NB4 (cell line): ENCODE data around the gene CR1L.

ENCODE experiments used
- DNase-seq: peaks from one replicate; pipeline ENCODE4 v3.0.0; 2010; ENCODE audit warnings: low read depth
- H3K4me3 ChIP-seq: one replicate; pipeline ENCODE4 v1.5.1; 2011; ENCODE audit warnings: mild to moderate bottlenecking, low read depth, low read length, moderate library complexity
- MYC ChIP-seq: IDR thresholded peaks from 2 replicates; pipeline ENCODE4 v1.6.1; 2011; ENCODE audit warnings: low read depth, low read length
- POLR2A ChIP-seq: IDR thresholded peaks from 2 replicates; pipeline ENCODE4 v1.6.1; 2011; ENCODE audit warnings: mild to moderate bottlenecking; ENCODE audit not compliant: insufficient read length; ENCODE audit errors: extremely low read depth
- TF ChIP-seq, protein P1 (sequence below): IDR thresholded peaks from 2 replicates; pipeline ENCODE4 v1.6.1; 2011; ENCODE audit warnings: low read depth, low read length
- TF ChIP-seq, protein P2 (sequence below): IDR thresholded peaks from one replicate; pipeline ENCODE4 v1.5.1; 2012; ENCODE audit warnings: low read depth, low read length

Gene CR1L

DNA sequence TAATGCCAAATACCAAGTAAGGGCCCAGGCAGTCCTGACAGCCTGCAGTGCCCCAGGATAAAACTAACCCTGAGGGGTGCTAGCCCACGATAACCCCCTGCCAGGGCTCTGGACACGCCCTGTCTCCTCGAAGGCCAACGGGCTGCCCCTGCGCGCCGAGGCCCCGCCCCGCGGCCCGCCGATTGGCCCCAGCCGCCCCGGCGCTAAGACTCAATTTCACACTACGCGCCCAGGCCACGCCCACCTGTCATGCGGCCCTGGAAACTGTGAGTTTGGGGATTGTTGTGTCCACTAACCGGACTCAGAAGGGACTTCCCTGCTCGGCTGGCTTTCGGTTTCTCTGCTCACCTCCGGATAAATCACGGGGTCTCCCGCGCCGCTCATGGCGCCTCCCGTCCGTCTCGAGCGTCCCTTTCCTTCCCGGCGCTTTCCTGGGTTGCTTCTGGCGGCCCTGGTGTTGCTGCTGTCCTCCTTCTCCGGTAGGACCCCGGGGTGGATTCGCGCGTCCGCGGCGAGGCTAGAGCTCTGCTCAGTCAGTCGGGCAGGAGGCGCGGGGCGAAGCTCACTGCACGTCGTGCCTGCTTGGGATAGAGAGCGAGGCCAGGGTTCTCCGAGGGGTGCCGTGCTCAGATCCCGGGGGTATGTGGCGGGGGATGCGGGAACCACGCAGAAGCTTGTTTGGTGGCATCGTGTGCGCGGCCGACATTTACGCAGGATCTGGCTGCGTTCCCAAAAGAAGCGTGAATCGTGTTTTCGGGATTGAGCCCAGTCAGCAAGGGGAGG, at the start of gene CR1L:
TSS of gene CR1L (plus strand) at position 282 of the 783 bp plus-strand sequence. CDS start at position 383, 101 bp downstream.
- DNase-seq = peak; percentile 17
- H3K4me3 ChIP-seq = no peak within 1 kb of the TSS
- TF ChIP-seq, protein P1, sequence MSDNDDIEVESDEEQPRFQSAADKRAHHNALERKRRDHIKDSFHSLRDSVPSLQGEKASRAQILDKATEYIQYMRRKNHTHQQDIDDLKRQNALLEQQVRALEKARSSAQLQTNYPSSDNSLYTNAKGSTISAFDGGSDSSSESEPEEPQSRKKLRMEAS = no peak
- TF ChIP-seq, protein P2, sequence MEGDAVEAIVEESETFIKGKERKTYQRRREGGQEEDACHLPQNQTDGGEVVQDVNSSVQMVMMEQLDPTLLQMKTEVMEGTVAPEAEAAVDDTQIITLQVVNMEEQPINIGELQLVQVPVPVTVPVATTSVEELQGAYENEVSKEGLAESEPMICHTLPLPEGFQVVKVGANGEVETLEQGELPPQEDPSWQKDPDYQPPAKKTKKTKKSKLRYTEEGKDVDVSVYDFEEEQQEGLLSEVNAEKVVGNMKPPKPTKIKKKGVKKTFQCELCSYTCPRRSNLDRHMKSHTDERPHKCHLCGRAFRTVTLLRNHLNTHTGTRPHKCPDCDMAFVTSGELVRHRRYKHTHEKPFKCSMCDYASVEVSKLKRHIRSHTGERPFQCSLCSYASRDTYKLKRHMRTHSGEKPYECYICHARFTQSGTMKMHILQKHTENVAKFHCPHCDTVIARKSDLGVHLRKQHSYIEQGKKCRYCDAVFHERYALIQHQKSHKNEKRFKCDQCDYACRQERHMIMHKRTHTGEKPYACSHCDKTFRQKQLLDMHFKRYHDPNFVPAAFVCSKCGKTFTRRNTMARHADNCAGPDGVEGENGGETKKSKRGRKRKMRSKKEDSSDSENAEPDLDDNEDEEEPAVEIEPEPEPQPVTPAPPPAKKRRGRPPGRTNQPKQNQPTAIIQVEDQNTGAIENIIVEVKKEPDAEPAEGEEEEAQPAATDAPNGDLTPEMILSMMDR = no peak
- TF ChIP-seq POLR2A = no peak
- TF ChIP-seq MYC = no peak

DNA sequence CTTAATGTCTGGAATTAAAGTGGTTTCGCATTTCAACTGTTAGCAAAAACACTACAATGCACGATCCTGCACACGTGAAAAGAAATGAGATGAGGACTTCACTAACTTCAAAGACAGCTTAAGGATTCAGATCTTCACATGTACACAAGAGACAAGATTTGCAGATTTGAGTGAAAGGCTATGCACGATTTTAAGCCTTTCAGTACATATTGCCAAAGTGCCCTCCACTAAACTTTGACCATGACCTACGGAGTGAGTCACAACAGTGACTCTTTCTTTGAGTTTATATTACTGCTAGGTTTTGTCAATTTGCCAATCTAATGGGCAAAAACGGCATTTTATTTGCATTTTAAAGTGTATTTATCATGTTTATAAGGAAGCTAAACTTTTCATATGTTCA, 41.2 kb upstream of the CR1L start:
- DNase-seq = no peak
- TF ChIP-seq, protein P1 = no peak
- TF ChIP-seq MYC (no peak), POLR2A (no peak)
- TF ChIP-seq, protein P2 = no peak

DNA sequence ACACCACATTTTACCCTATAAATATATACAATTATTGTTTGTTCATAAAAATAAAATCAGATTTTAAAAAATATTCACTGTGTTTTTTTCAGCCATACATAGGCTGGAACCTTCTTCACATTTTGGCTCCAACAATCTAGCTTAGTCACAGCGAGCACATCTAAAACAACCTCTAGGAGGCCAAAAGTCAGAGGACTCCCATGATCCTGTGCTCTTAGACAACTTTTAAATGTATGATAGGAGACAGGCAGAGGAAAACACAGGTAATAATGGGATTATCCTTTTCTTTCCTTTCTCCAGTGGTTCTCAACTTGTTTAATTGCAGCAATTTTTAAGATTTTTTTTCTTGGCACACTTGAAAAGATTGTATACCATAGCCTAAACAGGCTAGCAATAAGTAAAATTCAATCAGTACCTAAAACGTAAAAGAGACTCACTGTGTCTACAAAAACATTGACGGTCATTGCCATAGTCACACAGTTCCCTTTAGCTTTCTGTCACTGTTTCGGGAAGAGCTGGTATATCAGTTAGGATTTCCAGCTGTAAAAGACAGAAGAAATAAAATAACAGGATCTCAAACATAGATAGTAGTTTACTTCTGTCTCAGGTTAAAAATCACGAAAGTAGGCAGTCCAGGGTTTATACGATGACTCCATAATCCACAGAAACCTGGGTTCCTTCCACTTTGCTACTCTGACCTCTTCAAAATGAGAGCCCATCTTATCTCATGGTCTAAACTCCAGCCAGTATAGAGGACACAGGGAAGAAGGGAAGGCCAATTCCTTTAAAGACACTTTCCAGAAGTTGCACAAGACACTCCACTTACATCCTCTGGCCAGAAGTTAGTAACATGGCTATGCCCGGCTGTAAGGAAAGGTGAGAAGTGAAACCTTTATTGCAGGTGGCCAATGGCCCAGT, 39.2 kb upstream of the CR1L start:
- no peak for DNase-seq
- TF ChIP-seq, protein P2 = no peak
- TF ChIP-seq, protein P1 = no peak
- no peak for TF ChIP-seq MYC
- no peak for TF ChIP-seq POLR2A
- H3K4me3 ChIP-seq = no peak overlapping the region

More for the DNA sequence above, 41.2 kb upstream of the CR1L start:
- no peak overlapping the region for H3K4me3 ChIP-seq

DNA sequence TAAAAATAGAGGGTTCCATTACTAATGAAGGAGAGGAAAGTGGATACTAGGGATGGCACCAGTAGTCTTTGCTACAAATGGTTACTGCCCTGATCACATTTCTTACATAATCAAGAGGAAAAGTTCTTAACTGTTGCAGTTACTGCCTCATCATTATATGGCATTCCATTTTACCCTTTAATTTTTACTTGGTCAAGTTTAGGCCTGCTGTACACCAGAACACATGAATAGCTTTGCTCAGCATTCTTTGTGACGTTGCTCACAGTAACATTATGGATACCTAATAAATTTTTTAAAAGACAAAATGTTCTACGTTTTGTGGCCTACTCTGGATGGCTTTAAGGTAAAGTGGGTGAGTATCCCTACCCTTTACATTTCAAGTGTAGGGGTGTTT, 38.6 kb upstream of the CR1L start:
- DNase-seq = no peak
- H3K4me3 ChIP-seq = no peak overlapping the region
- no peak for TF ChIP-seq POLR2A
- TF ChIP-seq, protein P1 = no peak
- TF ChIP-seq MYC = no peak
- TF ChIP-seq, protein P2 = no peak

DNA sequence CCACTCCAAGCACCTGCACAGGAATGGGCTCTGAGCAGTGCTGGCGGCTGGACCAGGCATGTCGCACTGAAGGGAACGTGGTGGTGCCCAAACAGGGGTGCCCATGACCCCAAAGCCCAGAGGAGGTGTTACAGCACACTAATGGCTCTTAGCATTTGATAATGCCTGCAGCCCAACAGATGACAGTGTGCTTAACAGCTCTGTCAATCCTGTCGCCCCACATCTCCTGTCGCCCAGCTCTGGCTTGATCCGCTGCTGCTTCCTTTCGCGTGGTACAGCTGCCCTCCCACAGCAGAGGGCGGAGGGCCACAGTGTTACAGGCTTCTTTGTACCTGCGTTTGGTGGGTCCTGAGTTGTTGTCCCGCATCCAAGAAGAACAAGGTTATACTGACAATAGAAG, 32.2 kb upstream of the CR1L start:
- TF ChIP-seq, protein P1 = no peak
- no peak for TF ChIP-seq MYC
- TF ChIP-seq POLR2A = no peak
- TF ChIP-seq, protein P2 = no peak
- no peak overlapping the region for H3K4me3 ChIP-seq
- DNase-seq = no peak
